ENCODE results near the gene PRKAR1B.
A peak's percentile ranks its signal among the peaks of the same experiment; 100 is the strongest.

PRKAR1B gene

GRCh38 chr7:625376-625971 is 101.6 kb downstream of the PRKAR1B start (continued):
- TF ChIP-seq ZNF423 (tag by site-specific recombination; IDR thresholded peaks at IDR 0.05) = no peak
- TF ChIP-seq ZNF121 (tag by site-specific recombination; IDR thresholded peaks at IDR 0.05) = no peak
- TF ChIP-seq KLF10 (tag by site-specific recombination; IDR thresholded peaks at IDR 0.05) = no peak
- no peak for TF ChIP-seq ZNF701 (tag by site-specific recombination; IDR thresholded peaks at IDR 0.05)
- no peak for TF ChIP-seq ZNF174 (tag by site-specific recombination; IDR thresholded peaks at IDR 0.05)
- peak; percentile 84 for TF ChIP-seq ZNF24 (tag by site-specific recombination; IDR thresholded peaks at IDR 0.05)
- 0 out of 2 replicates have a peak, but pooled peaks have one; percentile 49 for TF ChIP-seq ZNF501 (tag by site-specific recombination; IDR thresholded peaks at IDR 0.05)
- TF ChIP-seq KLF7 (tag by site-specific recombination; IDR thresholded peaks at IDR 0.05; ENCODE audit: borderline replicate concordance) = peak; percentile 60; the same call in 1 of the 2 replicates
- TF ChIP-seq ZNF404 (tag by site-specific recombination; IDR thresholded peaks at IDR 0.05) = no peak
- no peak for TF ChIP-seq PBX3 (CRISPR knock-in tag; IDR thresholded peaks at IDR 0.05)
- TF ChIP-seq AEBP2 (tag by site-specific recombination; IDR thresholded peaks at IDR 0.05; ENCODE audit: borderline replicate concordance) = no peak
- TF ChIP-seq HOXC10 (CRISPR knock-in tag; IDR thresholded peaks at IDR 0.05) = no peak
- no peak for TF ChIP-seq ZNF707 (tag by site-specific recombination; IDR thresholded peaks at IDR 0.05)
- TF ChIP-seq CTCF (tag by site-specific recombination; IDR thresholded peaks at IDR 0.05) = no peak
- TF ChIP-seq ZNF645 (tag by site-specific recombination; IDR thresholded peaks at IDR 0.05) = no peak
- no peak for TF ChIP-seq ZNF561 (tag by site-specific recombination; IDR thresholded peaks at IDR 0.05; ENCODE audit: borderline replicate concordance)
- no peak for TF ChIP-seq ZNF555 (tag by site-specific recombination; conservative IDR thresholded peaks at IDR 0.05)
- TF ChIP-seq ZNF664 (tag by site-specific recombination; IDR thresholded peaks at IDR 0.05) = no peak
- no peak for TF ChIP-seq RBAK (tag by site-specific recombination; IDR thresholded peaks at IDR 0.05)
- TF ChIP-seq ZBTB6 (tag by site-specific recombination; IDR thresholded peaks at IDR 0.05) = no peak
- TF ChIP-seq ZNF549 (tag by site-specific recombination; IDR thresholded peaks at IDR 0.05) = no peak
- peak; percentile 64 for TF ChIP-seq ZXDB (tag by site-specific recombination; IDR thresholded peaks at IDR 0.05)
- no peak for TF ChIP-seq PRDM2 (tag by site-specific recombination; IDR thresholded peaks at IDR 0.05; ENCODE audit: borderline replicate concordance)
- no peak for TF ChIP-seq ZNF521 (tag by site-specific recombination; IDR thresholded peaks at IDR 0.05)
- TF ChIP-seq ZNF513 (tag by site-specific recombination; IDR thresholded peaks at IDR 0.05) = no peak
- no peak for TF ChIP-seq ZNF324 (tag by site-specific recombination; IDR thresholded peaks at IDR 0.05)
- no peak for TF ChIP-seq ZNF747 (tag by site-specific recombination; IDR thresholded peaks at IDR 0.05)
